NCI-H2227 treated with DMSO at 0.1 percent for 48 hours (cell line): ENCODE data around the gene KHK.

ENCODE experiments used
- DNase-seq: peaks from one replicate; lab custom pipeline; 2025; lab: John Stamatoyannopoulos, UW

KHK gene

GRCh38 chr2:27127883-27128667 lies 41.5 kb downstream of the KHK start:
- no peak for DNase-seq

DNA sequence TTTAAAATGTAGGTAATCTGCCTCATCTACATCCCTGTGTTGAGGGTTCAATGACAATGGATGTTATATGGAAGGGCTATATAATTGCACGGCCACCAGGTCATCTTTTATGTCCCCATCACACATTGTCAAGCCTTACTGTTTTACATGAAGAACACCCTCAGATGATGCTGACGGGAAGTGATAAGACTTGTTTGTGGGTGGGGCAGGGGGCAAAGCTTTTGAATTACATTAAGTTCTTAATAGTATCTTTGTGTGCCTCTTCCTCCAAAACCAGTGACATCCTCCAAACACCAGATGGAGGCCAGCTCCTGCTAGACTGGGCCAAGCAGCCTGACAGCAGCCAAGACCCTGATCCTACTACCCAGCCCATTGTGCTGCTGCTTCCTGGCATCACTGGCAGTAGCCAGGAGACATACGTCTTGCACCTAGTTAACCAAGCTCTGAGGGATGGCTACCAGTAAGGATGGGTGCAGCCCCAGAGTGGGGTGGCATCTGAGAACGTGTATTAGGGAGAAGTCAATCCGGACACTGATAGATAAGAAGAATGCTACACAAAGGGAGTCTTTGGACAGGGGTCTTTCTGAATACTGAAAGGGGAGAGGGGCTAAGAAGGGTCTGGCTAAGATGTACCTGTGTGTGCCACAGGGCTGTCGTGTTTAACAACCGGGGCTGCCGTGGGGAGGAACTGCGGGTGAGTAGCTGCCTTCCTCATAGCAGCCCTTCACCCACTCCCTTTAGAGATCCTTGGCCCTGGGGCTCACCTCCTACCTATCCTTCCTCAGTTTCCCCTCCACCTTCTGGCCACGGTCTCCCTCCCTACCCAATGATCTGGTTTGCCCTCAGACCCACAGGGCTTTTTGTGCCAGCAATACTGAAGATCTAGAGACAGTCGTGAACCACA lies 42.3 kb downstream of the KHK start:
- DNase-seq = no peak

DNA sequence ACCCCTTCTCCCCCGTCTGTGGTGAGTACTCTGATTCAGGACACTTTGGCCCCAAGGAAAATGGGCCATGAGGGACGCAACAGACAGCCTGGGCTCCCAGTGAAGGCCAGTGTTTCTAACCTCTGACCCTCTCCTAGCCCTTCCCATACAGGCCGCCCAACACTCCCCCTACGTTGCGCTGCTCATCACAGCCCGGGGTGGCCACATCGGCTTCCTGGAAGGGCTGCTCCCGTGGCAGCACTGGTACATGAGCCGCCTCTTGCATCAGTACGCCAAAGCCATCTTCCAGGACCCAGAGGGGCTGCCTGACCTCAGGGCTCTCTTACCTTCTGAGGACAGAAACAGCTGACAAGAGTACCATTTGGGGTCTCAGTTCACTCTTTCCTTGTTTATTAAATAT lies 43.8 kb downstream of the KHK start:
- no peak for DNase-seq

GRCh38 chr2:27131429-27131828 lies 44.9 kb downstream of the KHK start:
- DNase-seq = no peak

- DNase-seq = no peak
Measured at GRCh38 chr2:27133195-27133875, 46.8 kb downstream of the KHK start.

DNA sequence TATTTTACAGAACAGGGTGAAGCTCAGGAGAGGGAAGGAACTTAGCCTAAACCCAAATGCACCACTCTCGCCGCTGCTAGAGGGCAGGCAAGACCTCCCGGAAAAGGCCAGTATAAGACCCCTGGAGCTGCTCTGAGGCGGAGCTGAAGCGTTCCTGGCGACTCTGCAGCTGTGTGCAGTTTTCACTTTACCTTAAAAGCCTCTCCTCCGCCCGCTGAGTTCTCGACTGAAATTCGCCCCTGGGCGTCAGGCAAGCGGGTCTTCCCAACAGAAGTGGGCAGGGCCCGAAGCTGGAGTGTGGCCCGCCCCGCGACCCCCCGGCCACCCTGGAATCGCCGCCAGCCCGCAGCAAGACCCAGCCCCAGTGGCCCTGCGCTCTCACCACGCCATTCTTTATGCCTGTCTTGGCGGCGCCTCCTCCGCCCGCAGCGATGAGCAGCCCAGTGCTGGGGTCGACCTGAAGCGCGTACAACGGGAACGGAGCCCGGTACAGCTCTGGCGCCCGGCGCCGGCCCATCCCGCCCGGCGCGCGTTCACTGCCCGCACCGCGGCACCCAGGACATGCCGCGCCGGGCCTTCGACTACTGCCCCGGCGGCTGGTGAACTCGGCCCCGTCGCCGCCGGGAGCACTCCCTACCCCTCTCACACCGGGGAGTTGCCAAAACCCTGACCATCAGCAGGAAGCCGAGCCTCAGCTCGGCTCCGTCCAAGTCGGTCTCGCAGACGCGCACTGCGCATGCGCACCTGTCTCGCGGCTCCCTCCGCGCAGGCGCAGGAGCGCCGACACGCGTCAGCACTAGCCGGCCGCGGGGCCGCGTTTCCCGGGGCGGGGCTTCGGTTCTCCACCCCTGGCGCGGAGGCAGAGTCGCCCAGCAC lies 47.6 kb downstream of the KHK start, which contains the start of gene PREB:
TSS of gene PREB (minus strand) at position 732 of the 876 bp plus-strand sequence. CDS start at position 517, 215 bp downstream.
- DNase-seq = peak; percentile 96

DNA sequence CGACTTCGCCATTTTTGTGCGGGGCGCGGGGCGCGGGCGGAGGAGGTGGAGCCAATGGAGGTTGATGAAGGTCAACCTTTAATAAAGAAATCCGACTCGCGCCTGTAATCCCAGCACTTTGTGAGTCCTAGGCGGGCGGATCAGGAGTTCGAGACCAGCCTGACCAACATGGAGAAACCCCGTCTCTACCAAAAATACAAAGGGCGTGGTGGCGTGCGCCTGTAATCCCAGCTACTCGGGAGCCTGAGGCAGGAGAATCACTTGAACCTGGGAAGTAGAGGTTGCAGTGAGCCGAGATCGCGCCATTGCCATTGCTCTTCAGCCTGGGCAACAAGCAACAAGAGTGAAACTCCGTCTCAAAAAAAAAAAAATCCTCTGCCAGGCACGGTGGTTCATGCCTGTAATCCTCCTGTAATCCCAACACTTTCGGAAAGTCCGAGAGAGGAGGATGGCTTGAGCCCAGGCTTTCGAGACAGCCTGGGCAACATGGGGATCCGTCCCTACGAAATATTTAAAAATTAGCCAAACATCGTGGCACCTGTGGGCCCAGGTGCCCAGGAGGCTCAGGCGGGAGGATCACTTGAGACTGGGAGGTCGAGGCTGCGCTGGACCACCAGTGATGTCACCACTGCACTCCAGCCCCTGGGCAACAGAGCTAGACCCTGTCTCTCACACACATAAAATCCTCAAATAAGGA lies 48.4 kb downstream of the KHK start:
- DNase-seq = no peak

DNA sequence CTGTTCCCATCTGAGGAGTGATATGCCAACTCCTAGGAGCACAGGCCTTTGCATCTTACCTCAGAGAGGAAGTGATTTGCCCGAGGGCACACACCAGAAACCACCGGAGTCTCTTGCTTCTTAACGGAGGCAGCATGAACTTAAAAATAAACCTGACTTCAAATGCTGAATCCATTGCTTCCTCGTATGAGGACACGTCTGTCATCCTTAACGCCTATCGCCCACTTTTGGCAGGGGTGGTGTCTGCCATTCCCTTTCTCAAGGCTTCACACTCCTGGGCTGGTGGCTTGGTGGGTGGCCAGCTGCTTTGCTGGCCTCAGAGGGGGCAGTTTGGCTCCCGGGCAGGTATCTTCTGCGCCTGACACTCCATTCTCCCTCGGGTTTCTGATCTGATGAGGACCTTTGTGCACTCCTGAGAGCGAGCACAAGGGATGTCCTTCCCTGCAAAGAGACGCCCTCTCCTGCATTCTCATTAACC lies 48.9 kb downstream of the KHK start:
- no peak for DNase-seq

- DNase-seq = no peak
Measured at GRCh38 chr2:27136751-27137150, 50.2 kb downstream of the KHK start.

- no peak for DNase-seq
Measured at GRCh38 chr2:27137322-27137935, 50.9 kb downstream of the KHK start.

DNA sequence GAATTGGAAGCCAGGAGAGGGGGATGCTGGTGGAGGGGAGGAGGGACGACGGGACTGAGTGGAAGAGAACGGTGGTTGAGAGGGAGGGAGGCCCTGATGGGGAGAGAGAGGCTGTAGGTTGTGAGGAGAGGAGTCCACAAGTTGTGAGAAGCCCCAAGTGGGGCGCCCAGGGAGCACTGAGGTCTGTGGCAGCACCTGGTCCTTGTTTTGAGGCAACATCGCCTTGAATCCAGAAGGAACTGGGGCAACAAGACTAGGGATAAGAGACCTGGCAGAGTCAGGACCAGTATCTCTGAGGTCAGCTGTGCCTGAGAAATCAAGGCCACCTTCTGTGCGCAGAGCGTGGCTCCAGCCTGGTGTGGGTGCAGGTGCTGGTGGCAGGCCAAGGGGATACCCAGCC lies 51.5 kb downstream of the KHK start:
- no peak for DNase-seq

- no peak for DNase-seq
Measured at GRCh38 chr2:27139310-27139709, 52.7 kb downstream of the KHK start, which contains the start of gene PRR30. TSS of gene PRR30 (minus strand) at chr2:27139410. CDS start at chr2:27138329, 1,081 bp downstream.

DNA sequence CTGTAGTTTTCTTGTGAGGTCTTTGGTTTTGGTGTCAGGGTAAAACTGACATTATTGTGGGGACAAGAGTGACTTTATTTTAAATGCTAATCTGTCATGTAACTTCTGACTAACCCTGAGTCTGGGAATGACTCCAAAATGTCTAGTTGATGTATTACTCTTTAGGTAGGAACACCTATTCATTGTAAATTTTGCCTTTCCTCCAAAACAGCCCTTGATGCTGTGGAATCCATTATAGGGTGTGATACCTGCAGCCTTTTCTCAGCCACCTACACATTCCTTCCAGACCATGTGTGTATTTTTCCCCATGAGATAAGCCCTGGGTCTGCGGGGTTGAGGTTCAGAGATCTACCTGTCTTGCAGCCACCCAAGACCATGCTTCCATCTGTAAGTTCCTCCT lies 56.7 kb downstream of the KHK start:
- no peak for DNase-seq

GRCh38 chr2:27145682-27146081 lies 59.1 kb downstream of the KHK start:
- peak; percentile 41 for DNase-seq

- DNase-seq = no peak
Measured at GRCh38 chr2:27147935-27148334, 61.4 kb downstream of the KHK start.

DNA sequence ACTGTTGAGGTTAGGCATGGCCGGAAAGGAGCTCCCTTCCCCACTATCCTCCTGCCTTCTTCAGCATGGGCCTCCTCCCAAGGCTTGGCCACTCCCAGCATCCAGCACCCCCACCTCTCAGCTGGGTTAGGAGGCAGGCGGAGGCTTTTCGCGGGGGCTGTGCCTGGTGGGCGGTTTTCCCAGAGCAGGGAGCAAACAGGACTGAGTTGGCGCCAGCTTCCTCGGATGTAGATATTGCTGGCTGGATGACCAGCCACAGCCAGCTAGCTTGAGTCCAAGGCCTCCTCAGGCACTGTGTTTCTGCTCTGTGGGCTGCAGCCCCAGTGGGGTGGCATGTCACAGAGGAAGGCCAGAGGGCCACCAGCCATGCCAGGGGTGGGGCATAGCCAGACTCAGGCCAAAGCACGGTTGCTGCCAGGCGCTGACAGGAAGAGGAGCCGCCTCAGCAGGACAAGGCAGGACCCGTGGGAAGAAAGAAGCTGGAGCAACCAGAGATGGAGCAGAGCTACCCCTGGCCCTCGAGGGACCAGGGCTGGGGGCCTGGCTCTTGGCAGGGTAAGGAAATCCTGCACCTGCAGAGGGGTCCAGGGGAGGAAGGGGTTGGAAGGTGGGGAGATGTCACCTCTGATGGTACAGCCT lies 62.3 kb downstream of the KHK start, which contains the start of gene TCF23:
TSS of gene TCF23 (plus strand) at position 204 of the 639 bp plus-strand sequence. CDS start at position 334, 130 bp downstream.
- DNase-seq = no peak

DNA sequence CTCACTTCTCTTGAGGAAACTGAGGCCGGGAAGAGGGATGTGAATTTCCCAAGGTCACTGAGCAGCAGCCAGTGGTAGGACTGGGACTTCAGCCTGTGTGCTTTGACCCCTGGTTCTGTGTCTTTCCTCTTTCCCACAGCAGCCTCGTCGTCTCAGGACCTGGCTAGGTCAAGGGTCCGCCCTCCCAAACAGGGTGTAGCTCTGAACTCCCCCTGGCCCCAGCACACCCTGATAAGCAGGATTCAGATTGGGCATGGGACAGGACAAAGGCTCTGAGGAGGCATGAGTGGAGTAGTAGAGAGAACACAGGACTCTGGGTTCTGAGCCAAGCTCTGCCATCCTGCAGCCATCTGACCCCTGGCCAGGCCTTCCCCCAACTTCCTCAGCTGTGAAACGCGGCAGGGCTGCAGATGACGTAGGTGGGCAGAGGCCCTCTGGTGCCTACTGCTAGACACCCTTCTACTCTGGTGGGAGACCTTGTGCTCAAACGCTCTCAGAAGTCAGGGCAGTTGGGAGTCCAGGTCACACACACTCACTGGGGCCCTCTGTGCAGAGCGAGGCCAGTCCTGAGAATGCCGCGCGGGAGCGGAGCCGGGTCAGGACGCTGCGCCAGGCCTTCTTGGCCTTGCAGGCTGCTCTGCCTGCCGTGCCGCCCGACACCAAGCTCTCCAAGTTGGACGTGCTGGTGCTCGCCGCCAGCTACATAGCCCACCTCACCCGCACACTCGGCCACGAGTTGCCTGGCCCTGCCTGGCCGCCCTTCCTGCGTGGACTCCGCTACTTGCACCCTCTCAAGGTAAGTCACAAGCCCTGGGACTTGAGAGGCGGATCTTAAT lies 63.2 kb downstream of the KHK start:
- no peak for DNase-seq
